ENCODE results near the gene FICD. TPM values are rescaled to one million over a fixed set of nuclear protein-coding genes. Genes with fewer than 3 reads are reported as not detected.

Gene FICD
- total and polyA plus RNA-seq, 9 of the 15 experiments (the other 6 are each of a cell fraction or from before 2014, with no cell fraction given): 0.88 to 4.5 (median 1.9) TPM

GRCh38 chr12:108477055-108477880 is 37.8 kb upstream of the FICD start (continued):
- TF ChIP-seq HMGXB4 (CRISPR knock-in tag; IDR thresholded peaks at IDR 0.05) (no peak), SMARCE1 (IDR thresholded peaks at IDR 0.05) (no peak), TEAD4 (IDR thresholded peaks at IDR 0.05; ENCODE audit: low read length) (peak; percentile 57; the same call in 1 of the 2 replicates), TEAD4 (CRISPR knock-in tag; IDR thresholded peaks at IDR 0.05; ENCODE audit: borderline replicate concordance) (no peak), NFATC3 (IDR thresholded peaks at IDR 0.05) (no peak), KAT8 (IDR thresholded peaks at IDR 0.05; ENCODE audit: low read depth) (peak; percentile 89), ZNF668 (CRISPR knock-in tag; IDR thresholded peaks at IDR 0.05) (no peak), ETS2 (tag; IDR thresholded peaks at IDR 0.05; ENCODE audit: borderline replicate concordance, poor library complexity, severe bottlenecking) (no peak), CBFA2T2 (conservative IDR thresholded peaks at IDR 0.05) (no peak), BACH1 (tag; IDR thresholded peaks at IDR 0.05) (no peak), E2F6 (IDR thresholded peaks at IDR 0.05; ENCODE audit: borderline replicate concordance in 1 of 2, extremely low read depth in 1 of 2, insufficient read depth in 1 of 2, insufficient read length in 1 of 2, low read depth in 1 of 2, low read length in 1 of 2, poor library complexity in 1 of 2, severe bottlenecking in 1 of 2) (peak; percentile 28 to 52), SMARCA4 (IDR thresholded peaks at IDR 0.05) (no peak), HDGF (IDR thresholded peaks at IDR 0.05) (no peak), FIP1L1 (IDR thresholded peaks at IDR 0.05; ENCODE audit: low read depth, low read length, poor library complexity, severe bottlenecking) (no peak), SREBF1 (IDR thresholded peaks at IDR 0.05; ENCODE audit: borderline replicate concordance, low read depth, low read length) (no peak), ZNF764 (CRISPR knock-in tag; IDR thresholded peaks at IDR 0.05; ENCODE audit: low read depth) (no peak), BCOR (IDR thresholded peaks at IDR 0.05) (0 out of 2 replicates have a peak, but pooled peaks have one; percentile 20), HBP1 (CRISPR knock-in tag; IDR thresholded peaks at IDR 0.05) (no peak), ZNF780A (CRISPR knock-in tag; IDR thresholded peaks at IDR 0.05) (no peak), SNRNP70 (optimal IDR thresholded peaks at IDR 0.05; ENCODE audit: low read depth, low read length) (no peak), ERF (CRISPR knock-in tag; IDR thresholded peaks at IDR 0.05) (no peak)

All from K562 (cell line).